ENCODE results near the gene VPS13D. TPM values are rescaled to one million over a fixed set of nuclear protein-coding genes. Genes with fewer than 3 reads are reported as not detected.

The VPS13D gene
- total RNA-seq, 4 donors from 2014 or later = 33.2 to 115 (median 56.5) TPM

DNA sequence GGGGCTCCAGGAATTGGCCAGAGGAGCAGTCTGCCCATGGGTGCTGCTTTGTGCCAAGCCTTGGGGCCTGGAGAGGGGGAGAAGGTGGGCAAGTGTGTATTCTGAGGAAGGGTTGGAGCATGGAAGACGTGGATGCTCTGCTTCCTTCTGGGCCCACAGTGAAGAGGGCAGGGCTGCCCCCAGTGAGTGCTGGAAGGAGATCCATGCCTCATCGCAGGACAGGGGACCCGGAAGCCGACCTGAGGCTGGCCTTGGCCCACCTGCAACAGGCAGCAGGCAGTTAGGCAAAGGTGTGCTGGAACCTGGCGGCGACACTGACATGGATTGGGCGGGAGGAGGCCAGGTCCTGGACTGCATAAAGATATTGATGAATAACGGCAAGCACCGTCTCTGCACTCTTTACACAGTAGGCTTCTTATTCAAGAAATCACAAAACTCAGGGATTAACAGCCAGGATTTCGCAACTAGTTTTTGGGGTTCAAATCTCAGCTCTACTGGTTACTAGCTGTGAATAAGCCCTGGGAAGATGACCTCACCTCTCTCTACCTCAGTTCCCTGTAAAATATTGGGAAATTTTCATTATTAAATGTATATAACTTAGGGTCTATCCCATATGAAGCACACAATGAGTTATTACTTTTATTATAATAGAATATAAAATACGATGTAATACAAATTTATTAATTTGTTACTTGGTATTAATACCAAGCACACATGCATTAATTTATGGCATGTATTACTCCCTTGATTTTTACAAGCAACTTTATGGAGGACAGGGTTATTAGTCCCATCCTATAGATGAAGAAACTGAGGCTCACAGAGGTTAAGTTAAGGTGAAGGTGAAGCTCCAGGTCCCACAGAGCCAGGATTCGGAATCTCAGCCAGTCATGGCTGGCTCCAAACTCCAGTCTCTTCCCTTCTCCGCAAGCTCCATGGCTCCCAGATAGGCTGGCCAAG is 325.9 kb downstream of the VPS13D start:
- H3K36me3 ChIP-seq = no peaks in the 10 kb centered on the region
- intact Hi-C loops (cut with DNase I; ENCODE audit: low total_unique reads) = no loop called here
- H3K27me3 ChIP-seq = no peaks in the 10 kb centered on the region
- peaks cover 5% of the 10 kb centered on the region in 2 donors for H3K4me1 ChIP-seq
- H3K27ac ChIP-seq = peak overlapping the region; percentile 82 to 98
- H3K4me3 ChIP-seq = no peak overlapping the region
- no peaks in the 10 kb centered on the region for H3K9me3 ChIP-seq
- no peak for TF ChIP-seq POLR2A (IDR thresholded peaks at IDR 0.05)
- TF ChIP-seq, protein P1, sequence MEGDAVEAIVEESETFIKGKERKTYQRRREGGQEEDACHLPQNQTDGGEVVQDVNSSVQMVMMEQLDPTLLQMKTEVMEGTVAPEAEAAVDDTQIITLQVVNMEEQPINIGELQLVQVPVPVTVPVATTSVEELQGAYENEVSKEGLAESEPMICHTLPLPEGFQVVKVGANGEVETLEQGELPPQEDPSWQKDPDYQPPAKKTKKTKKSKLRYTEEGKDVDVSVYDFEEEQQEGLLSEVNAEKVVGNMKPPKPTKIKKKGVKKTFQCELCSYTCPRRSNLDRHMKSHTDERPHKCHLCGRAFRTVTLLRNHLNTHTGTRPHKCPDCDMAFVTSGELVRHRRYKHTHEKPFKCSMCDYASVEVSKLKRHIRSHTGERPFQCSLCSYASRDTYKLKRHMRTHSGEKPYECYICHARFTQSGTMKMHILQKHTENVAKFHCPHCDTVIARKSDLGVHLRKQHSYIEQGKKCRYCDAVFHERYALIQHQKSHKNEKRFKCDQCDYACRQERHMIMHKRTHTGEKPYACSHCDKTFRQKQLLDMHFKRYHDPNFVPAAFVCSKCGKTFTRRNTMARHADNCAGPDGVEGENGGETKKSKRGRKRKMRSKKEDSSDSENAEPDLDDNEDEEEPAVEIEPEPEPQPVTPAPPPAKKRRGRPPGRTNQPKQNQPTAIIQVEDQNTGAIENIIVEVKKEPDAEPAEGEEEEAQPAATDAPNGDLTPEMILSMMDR (IDR thresholded peaks at IDR 0.05) = no peak
- no peak for DNase-seq

DNA sequence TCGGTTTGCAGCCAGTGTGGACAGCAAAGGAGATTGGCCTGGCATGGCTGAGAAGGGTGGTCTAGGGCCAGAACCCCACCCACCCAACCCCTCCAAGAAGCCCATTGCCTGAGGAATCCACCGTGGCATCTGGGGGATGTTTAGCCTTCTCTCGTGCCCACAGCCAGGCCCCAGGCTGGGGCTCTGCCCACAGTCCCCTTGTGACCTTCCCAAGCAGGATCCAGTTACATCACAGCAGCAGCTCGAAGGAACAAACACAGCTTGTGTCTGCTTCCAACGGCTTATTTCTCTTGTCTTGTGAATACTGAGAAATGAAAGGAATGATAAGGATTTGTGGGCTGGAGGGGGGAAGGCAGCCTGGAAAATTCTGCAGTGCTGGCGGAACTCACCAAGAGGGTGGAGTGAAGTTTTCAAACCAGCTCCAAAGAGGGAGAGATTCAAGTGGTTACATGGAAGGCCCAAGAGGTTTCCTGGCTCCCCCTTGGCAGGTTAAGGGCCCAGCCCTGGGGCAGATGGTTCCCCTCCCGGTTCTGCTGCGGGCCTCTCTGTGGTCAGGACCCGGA is 326.6 kb downstream of the VPS13D start:
- intact Hi-C loops (cut with DNase I; ENCODE audit: low total_unique reads) = no loop called here
- DNase-seq = peak; percentile 66 to 78
- Histone ChIP-seq H3K4me3 (no peak overlapping the region), H3K36me3 (no peaks in the 10 kb centered on the region), H3K27me3 (no peaks in the 10 kb centered on the region), H3K9me3 (no peaks in the 10 kb centered on the region), H3K4me1 (peaks cover 5% of the 10 kb centered on the region in 2 donors), H3K27ac (peak overlapping the region; percentile 82 to 98)
- no peak for TF ChIP-seq POLR2A (IDR thresholded peaks at IDR 0.05)
- TF ChIP-seq, protein P1 (IDR thresholded peaks at IDR 0.05) = no peak

GRCh38 chr1:12556957-12557935 is 327.4 kb downstream of the VPS13D start:
- Histone ChIP-seq H3K27me3 (no peaks in the 10 kb centered on the region), H3K9me3 (no peaks in the 10 kb centered on the region), H3K4me1 (peaks cover 5% of the 10 kb centered on the region in 2 donors), H3K27ac (peak overlapping the region; percentile 82 to 98), H3K4me3 (no peak overlapping the region), H3K36me3 (no peaks in the 10 kb centered on the region)
- TF ChIP-seq POLR2A (IDR thresholded peaks at IDR 0.05) = no peak
- TF ChIP-seq, protein P1 (IDR thresholded peaks at IDR 0.05) = no peak
- intact Hi-C loops (cut with DNase I; ENCODE audit: low total_unique reads) = no loop called here
- no peak for DNase-seq

- intact Hi-C loops (cut with DNase I; ENCODE audit: low total_unique reads) = no loop called here
- Histone ChIP-seq H3K27ac (no peak overlapping the region), H3K4me1 (peaks cover 5% of the 10 kb centered on the region in 2 donors), H3K27me3 (no peaks in the 10 kb centered on the region), H3K36me3 (no peaks in the 10 kb centered on the region), H3K4me3 (no peak overlapping the region), H3K9me3 (no peaks in the 10 kb centered on the region)
- TF ChIP-seq POLR2A (IDR thresholded peaks at IDR 0.05) = no peak
- TF ChIP-seq, protein P1 (IDR thresholded peaks at IDR 0.05) = no peak
- DNase-seq = no peak
Measured at GRCh38 chr1:12561121-12561520, 331.3 kb downstream of the VPS13D start.

Small RNAs within 50 kb of the gene (microRNA-seq; reads per million reads assigned to microRNA genes)
- gene MIR4632 (ENCODE audit: borderline microRNAs expressed, borderline replicate concordance) = not detected

Small RNAs within 50 kb of the gene (small RNA-seq; reads per million reads assigned to genes)
- gene MIR4632 (not detected), gene RF00156 (not detected), gene SNORA59A (not detected)

Other genes starting within 250 kb of the VPS13D start
- gene MFN2, start 249.6 kb upstream of the VPS13D start, total RNA-seq = 10 to 100 TPM; 15.6 to 69.5 (median 35.1) TPM
- 10 to 100 TPM in 3 of 4 donors, 1 to 10 TPM in 1; 1.2 to 44.8 (median 33.6) TPM for gene MIIP, start 210.5 kb upstream of the VPS13D start, total RNA-seq
- 1 to 10 TPM in 2 of 4 donors, under 1 TPM in 2; 0.26 to 2.4 (median 0.85) TPM for gene TNFRSF8, start 166.7 kb upstream of the VPS13D start, total RNA-seq
- gene TNFRSF1B, start 63.0 kb upstream of the VPS13D start, total RNA-seq = 10 to 100 TPM in 3 of 4 donors, 1 to 10 TPM in 1; 8.8 to 53.4 (median 24.2) TPM

Data from uterus (tissue), 4 donors.